ENCODE data around the gene PHLDB3.

The PHLDB3 gene

DNA sequence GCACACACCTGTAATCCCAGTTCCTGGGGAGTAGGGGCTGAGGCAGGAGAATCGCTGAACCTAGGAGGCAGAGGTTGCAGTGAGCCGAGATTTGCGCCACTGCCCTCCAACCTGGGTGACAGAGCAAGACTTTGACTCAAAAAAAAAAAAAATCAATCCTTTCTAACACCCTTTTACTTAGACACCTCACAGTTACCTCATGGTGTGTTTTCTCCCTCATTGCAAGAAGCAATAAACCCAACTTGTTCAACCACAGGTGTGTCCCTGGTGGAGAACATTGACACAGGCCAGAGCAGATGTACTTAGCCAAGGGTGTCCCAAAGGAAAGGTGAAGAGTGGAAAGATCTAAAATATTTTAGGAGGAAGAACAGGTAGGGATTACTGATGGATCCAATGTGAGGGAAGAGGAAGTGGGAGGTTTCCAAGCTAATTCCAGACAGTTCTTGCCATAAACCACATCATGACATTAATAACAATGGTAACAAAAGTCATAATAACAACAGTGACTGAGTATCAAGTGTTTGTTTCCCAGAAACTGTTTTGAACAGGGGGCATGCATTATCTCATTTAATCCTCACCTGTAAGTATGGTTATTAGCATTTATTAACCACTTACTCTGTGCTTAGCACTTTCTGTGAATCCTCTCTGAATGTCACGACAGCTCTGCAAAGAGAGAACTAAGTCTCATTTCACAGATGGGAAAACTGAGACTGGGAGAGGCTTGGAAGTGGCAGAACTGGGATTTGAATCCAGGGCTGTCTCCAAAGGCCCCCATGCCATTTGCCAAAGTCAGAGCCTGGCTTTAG is 36.0 kb downstream of the PHLDB3 start:
- no peak for DNase-seq (ENCODE audit: low read depth)

DNA sequence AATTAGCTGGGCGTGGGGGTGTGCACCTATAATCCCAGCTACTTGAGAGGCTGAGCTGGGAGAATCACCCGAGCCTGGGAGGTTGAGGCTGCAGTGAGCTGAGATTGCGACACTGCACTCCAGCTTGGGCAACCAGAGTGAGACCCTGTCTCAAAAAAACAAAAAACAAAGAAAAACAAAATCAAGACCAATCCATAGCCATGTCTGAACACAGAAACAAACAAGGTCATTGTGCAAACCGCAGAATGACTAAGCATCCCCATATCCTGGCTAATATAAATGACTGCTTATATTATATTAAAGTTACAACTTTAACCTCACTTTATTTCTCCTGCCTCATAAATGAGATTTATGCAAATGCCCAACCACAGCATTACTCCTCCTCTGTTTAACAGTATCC is 36.8 kb downstream of the PHLDB3 start:
- peak; percentile 84 for DNase-seq (ENCODE audit: low read depth)

DNA sequence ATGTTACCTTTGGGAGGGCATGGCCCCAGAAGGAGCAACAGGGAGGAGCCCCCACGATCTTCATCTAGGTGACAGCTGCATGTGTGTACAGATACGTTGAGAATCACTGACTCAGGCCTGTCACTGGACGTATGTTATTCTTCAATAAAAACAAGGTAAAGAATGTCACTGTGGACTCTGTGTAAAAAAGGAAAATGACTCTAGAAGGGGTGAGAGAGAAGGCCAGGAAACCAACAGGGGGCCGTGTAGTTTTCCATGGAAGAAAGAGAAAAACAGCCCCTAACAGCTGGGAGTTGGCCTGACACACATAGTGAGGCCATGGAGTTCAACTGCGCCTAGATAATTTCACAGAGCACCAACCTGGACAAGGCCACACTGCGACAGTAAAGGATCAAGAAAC is 37.3 kb downstream of the PHLDB3 start:
- DNase-seq (ENCODE audit: low read depth), result no peak

DNA sequence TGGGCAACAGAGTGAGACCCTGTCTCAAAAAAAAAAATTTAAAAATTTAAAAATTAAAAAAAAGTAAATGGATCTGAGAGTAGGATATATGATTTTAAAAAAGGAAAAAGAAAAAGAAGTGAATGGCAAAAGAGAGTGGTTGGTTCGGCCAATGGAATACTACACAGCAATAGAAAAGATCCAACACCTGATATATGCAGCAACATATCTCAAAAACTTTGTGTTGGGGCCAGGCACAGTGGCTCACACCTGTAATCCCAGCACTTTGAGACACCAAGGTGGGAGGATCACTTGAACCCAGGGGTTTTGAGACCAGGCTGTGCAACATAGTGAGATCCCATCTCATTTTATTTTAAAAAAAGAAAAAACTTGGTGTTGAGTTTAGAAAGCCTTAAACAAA is 37.8 kb downstream of the PHLDB3 start:
- DNase-seq (ENCODE audit: low read depth), result no peak

DNA sequence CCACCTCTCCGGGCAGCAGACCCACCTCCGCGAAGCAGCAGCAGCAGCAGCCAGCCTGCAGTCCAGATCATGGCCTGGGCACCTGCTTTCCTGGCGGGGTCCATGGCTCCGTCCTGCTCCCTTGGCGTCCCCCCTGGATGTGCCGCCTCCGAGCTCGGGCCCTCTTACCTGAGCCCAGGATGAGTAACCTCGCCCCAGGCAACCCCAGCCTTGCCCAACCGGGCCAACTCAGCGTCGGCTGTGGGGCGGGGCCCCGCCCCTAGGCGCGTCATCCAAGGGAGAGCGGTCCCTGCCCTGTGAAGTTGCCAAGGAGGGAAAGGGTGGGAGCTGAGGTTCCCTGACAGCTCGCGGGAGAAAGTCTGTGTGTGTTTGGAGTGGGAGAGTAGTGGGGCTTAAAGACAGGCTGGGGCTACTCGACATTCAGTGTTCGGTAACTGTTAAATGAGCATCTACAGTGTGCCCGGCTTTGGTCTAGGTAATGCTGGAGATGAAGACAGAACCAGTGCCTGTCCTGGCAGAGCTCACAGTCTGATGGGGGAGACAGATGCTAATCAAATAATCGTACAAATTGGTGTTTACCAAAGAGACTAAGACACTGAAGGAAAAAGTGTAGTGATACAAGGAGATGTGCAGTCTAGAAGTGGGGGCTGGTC is 39.0 kb downstream of the PHLDB3 start, which contains the start of gene LYPD3:
Gene LYPD3, minus strand, starts transcription at position 141 of the 653 bp plus-strand sequence. Its CDS starts 37 bp downstream, at position 104.
- DNase-seq (ENCODE audit: low read depth), result no peak

DNA sequence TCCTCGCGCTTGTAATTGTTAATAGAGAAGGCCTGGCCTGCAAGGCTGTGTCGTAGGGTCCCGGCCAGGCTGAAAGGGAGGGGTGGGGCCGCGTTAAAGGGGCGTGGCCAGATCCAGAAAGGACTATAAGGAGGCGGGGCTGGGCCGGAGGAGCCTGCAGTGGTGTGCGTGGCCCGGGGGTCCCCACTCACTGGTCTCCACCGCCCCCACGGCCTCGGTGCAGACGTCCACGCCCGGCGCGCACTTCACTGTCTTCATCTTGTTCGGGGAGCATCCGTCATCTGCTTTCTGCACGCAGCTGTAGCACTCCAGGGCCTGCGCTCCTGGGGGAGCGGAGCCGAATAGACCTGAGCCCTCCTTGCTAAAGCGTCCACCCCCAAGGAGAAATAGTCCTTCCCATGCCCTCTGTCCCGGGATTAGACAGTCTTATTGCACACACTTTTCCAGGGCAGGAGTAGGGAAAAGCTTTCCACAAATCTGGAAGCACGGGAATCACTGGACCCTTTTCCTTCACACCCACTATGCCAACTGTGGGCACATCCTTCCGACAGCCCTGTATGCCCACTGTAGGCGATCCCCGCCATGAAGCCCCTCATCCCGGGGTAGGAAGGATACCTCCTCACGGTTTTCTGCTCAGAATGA is 40.3 kb downstream of the PHLDB3 start:
- DNase-seq (ENCODE audit: low read depth), result no peak

DNA sequence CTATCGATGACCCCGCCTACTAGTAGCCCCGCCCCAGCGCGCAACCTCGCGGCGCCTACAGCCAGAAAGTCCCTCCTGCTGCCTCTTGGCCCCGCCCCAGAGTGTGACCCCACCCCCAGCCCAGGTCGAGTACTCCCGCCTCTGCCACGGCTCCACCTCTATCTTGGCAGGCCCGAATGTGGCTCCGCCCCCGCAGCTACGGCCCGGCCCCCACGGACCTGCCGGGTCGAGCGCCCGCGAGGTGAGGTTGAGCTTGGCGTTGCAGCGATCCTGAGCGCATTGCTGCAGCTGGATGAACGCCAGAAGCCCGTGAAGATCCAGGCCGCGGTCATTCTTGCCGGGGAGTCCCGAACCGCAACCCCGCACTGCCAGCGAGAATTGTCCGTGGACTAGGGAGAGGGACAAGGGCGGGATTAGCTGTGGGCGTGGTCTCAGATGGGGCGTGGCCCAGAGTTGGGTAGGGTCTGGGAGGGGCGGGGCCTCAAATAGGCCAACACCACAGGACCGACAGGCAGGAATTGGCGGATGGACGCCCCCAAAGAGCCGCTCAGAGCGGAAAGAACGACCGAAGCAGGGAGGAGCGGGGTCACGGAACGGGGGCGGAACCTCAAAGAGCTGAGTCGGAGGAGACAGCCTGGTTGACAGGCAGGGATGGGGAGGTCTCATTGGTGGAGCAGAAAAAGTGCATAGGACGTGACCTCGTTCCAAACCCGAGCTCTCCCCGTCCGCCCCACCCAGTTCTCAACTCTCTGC is 41.0 kb downstream of the PHLDB3 start:
- peak; percentile 94 for DNase-seq (ENCODE audit: low read depth)

DNA sequence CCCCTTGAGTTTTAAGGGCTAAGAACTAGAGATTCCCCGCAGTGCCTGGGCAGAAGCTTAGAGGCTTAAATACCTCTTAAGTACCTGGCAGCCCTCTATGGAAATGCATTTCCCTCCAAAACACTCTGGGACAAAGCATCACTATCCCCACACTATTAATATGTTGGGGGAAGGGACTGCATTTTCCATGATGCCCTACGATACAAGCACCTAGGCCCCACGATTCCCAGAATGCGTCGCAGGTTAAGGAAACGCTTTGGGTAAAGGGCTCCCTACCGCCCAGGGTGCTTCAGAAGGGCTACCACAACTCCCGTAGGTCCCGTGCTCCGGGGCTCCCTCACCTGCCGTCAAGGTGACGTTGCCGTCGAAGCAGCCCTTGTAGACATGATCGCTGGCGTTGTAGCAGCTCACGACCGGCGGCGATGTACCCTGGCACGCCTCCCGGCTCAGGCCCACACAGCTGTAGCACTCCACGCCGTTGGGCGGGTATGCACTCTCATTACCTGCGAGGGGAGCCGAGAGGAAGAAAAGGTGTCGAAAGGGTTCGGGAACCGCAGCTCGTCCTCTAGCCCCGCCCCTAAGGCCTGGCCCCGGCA is 41.7 kb downstream of the PHLDB3 start:
- DNase-seq (ENCODE audit: low read depth), result no peak

DNA sequence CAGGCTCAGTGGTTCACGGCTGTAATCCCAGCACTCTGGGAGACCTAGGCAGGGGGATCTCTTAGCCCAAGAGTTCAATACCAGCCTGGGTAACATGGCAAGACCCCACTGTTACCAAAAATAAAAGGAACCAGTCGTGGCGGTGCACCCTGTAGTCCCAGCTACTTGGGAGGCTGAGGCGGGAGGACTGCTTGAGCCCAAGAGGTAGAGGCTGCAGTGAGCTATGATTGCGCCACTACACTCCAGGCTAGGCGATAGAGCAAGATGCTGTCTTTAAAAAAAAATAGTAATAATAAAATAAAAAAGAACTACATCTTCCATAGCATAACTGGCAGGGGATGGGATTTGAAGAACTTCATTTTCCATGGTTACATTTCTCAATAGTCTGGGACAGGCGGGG is 42.2 kb downstream of the PHLDB3 start:
- DNase-seq (ENCODE audit: low read depth), result no peak

DNA sequence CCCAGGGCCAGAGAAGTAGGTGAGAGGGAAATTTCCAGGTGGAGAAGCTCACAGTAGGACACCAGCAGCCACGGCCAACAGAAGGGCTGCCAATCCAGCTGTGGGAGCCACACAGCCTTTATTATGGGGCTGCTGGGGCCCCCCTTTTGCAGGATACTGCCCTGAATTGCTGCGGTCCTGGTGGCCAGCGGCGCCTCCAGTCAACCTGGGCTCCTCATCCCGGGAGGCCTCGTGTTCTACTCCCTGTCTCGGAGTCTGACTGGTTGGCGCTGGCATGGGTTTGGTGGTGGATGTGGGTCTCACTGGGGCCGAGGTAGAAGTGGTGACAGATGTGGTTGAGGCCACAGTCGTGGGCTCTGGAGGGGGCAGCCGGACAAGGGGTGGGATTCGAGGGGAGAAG is 43.2 kb downstream of the PHLDB3 start:
- no peak for DNase-seq (ENCODE audit: low read depth)

DNA sequence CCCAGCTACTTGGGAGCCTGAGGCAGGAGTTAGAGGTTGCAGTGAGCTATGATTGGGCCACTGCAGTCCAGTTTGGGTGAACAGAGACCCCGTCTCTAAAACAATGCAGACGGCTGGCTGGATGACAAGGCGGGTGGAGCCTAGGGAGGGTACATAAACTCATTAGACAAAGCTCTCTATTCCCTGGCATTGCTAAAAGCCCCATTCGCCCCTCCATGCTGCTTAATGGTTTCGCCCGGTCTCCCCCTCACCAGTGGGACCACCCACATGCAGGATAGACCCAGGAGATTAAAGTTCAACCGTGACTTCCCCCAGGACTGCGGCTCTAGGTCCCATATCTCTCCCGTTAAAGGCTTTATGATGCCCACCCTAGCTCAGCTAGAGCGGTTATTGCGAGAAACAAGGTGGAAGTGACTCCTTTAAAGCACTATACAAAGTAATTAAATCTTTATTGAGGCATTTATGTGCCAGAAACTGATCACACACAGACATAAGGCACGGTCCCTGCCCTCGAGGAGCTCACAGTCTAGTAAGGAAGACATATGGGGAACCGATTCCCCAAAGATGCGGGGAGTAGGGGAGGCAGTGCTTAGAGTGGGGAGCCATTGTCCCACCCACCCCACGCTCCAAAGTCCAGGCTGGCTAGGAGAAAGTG is 44.1 kb downstream of the PHLDB3 start:
- DNase-seq (ENCODE audit: low read depth), result no peak

DNA sequence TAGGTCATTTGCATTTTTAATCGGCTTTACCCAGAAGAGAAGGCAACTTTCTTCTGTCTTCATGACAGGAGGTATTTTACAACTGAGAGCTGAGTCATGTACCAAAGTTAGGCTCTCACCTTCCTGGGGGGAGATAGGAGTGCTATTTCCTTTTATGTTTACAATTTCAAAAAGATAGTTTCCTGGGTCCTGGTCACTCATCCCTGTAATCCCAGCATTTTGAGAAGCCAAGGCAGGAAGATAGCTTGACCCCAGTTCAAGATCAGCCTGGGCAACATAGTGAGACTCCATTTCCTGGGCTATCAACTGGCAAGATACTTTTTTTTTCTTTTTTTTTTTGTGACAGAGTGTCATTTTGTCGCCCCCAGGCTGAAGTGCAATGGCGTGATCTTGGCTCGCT is 46.7 kb downstream of the PHLDB3 start:
- no peak for DNase-seq (ENCODE audit: low read depth)

DNA sequence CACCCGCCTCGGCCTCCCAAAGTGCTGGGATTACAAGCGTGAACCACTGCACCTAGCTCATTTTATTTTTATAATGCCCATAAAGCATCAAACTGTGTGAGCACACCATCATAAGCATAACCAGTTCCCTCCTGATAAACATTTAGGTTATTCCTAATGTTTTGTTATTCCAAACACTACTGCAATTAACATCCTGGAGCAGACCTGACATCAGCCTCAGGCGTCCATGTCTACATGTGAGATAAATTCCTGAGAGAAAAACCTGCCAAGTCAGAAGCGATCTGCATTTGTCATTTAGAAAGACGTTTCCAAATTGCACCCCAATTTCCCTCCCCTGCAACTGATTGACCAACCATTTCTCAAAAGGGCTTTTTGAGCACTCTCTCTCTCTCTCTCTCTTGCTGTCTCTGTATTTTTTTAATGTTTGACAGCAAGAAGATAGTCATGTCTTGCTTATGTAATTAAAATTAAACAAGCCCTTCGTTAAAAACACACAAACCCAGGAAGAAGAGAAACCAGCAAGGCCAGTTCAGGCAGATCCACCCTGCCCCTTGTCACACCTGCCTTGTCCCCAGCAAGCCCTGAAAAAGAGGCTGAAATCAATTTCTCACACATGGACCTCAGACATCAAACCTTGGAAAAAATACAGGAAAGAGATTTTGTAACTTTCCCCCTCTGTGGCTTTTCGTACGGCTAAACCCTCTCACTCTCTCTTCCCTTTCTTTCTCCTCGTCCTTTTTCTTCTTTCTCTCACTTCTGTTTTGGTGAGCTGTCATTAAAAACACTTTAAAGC is 49.0 kb downstream of the PHLDB3 start:
- no peak for DNase-seq (ENCODE audit: low read depth)

DNA sequence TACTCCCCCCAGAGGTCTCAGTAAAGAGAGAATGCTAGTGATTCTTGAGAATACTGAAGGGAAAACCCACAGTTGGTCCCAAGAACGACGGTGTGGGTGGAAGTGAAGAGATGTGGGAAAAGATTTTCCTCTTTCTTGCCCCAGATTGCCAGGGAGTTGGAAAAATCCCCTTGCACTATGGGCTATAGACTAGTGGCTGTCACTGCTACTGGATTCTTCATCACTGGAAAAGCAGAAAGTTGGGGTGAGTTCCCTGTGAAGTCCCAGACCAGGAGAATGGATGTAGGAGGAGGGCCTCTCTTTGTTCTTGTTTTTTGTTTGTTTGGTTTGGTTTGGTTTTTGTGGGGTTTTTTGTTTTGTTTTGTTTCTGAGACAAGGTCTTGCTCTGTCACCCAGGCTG is 50.5 kb downstream of the PHLDB3 start:
- no peak for DNase-seq (ENCODE audit: low read depth)

DNA sequence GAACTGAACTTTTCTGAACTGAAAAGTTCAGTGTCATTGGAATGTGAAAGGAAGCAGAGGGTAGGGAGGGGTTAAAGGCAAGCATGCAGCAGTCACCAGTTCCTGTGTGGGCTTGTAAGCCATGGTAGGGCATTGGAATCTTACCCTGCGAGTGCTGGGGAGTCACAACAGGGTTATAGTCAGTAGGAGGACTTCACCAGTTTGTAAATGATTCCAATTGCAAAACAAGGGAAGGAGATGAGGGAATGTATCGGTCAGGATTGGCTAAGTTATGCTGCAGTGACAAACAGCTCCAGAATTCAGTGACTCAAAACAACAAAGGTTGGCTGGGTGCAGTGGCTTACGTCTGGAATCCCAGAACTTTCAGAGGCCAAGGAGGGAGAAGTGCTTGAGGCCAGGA is 52.0 kb downstream of the PHLDB3 start:
- no peak for DNase-seq (ENCODE audit: low read depth)

DNA sequence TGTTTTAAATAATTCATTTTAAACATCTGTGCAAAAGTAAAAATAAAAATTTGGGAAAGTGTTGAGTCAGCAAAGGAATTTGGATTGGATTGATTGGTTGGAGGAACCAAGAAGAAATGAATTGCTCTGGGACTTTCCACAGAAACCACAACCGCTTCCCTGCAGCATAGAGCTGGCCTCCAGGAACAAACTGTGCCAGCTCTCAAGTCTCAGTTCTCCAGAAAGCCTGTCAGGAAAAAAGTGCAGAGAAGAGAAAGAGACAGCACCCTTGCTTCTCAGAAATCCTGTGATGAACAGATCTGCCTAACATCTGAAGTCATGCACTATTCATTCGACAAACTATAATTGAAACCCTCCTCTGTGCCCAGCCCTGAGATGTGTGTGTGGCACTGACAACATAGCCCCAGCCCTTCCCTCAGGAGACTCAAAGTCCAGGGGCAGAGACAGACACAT is 54.0 kb downstream of the PHLDB3 start:
- peak; percentile 74 for DNase-seq (ENCODE audit: low read depth)

DNA sequence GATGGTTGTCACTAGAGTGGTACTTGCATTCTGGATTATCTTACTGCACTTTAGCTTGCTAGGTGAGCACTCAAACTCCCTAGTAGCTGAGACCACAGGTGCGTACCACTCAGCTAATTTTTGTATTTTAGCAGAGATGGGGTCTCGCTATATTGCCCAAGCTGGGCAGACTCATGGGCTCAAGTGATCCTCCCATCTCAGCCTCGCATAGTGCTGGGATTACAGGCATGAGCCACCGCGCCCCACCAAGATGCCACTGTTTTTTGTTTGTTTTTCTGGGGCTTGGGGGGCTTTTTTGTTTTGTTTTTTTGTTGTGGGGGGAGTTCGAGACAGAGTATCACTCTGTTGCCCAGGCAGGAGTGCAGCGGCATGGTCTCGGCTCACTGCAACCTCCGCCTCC is 56.9 kb downstream of the PHLDB3 start:
- DNase-seq (ENCODE audit: low read depth), result no peak

DNA sequence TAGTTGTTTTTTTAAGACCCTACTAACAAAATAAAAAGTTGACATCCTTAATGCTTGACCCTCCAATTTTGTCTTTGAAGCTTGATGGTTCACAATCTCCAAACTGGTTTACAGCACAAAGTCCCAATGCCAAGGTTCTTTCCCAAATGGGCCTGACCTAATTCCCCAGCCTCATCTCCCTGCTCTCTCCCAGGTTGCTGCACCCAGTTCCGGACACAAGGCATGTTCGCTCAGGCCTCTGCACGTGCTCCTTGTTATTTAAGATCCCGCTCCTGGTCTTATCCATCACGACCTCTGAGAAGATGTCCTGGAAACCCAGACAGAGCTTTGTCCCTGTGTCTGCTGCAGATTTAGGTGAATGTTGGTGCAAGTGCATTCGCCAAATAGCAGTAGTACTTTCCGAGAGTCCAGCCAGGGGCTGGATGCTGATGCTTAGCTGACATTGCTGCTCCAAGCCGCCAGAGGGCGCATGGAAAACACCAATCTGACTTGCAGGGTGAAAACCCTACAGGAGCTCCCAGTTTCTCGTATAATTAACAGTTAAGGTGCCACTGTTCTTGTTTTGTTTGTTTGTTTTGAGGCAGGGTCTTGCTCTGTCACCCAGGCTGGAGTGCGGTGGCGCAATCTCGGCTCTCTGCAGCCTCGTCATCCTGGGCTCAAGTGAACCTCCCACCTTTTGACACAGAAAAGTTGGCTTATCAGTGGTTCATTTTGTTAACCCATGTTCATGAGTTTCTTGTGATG is 57.6 kb downstream of the PHLDB3 start:
- DNase-seq (ENCODE audit: low read depth), result peak; percentile 67

DNA sequence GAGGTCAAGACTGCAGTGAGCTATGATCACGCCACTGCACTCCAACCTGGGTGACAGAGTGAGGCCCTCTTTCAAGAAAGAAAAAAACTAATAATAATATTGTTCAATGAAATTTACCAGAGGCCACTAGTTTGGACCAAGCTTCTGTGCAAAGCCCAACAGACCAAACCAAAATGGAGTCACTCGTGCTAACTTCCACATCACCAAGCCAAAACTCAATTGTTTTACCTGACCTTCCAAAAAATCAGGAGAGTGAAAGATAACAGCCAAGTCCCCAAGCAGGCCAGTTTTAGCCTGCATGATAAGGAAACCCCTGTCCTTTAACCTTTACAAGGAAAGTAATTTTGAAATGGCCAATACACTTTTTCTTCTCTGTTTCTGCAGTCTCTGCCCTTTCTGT is 59.1 kb downstream of the PHLDB3 start:
- DNase-seq (ENCODE audit: low read depth), result no peak
